ENCODE data around the gene POLD4. TPM values are rescaled to one million over a fixed set of nuclear protein-coding genes. Genes with fewer than 3 reads are reported as not detected.
A peak's percentile ranks its signal among the peaks of the same experiment; 100 is the strongest.

Gene POLD4
- total RNA-seq, 1 donor from 2014 or later: 47.0 TPM

DNA sequence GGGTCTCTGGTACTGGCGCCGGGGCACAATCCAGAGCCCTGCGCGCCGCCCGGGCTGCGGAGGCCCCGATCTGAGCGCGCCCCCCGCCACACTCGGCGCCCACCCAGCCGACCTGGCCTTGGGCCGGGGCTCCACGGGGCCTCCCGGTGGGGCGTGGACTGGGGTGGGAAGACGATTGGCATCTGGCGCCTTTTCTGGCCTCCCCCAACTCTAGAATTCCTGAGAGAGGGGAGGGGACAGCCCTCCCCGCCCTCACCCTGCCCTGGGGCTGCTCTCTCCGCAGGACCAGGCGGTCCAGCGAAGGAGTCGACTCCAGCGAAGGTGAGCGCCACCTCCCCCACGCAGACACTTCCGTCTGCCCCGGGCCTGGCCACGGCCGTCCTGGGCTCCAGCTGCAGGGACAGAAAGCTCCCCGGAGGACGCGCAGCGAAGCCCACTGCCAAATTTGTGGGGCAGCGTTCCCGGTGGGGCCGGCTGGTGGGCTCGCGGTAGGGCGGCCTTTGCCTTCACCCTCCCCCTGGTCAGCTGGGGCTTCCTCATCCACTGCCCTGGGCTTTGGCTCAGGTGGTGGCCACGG, 49.4 kb downstream of the POLD4 start:
- Histone ChIP-seq H3K9me3 (replicated peaks) (no peaks in the 10 kb centered on the region), H3K4me1 (peaks cover 37% of the 10 kb centered on the region), H3K27ac (replicated peaks) (peak overlapping the region; percentile 85), H3K36me3 (peaks cover 31% of the 10 kb centered on the region), H3K27me3 (ENCODE audit: low read depth) (no peaks in the 10 kb centered on the region), H3K4me3 (peak overlapping the region; percentile 97)
- TF ChIP-seq, protein P1, sequence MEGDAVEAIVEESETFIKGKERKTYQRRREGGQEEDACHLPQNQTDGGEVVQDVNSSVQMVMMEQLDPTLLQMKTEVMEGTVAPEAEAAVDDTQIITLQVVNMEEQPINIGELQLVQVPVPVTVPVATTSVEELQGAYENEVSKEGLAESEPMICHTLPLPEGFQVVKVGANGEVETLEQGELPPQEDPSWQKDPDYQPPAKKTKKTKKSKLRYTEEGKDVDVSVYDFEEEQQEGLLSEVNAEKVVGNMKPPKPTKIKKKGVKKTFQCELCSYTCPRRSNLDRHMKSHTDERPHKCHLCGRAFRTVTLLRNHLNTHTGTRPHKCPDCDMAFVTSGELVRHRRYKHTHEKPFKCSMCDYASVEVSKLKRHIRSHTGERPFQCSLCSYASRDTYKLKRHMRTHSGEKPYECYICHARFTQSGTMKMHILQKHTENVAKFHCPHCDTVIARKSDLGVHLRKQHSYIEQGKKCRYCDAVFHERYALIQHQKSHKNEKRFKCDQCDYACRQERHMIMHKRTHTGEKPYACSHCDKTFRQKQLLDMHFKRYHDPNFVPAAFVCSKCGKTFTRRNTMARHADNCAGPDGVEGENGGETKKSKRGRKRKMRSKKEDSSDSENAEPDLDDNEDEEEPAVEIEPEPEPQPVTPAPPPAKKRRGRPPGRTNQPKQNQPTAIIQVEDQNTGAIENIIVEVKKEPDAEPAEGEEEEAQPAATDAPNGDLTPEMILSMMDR (IDR thresholded peaks at IDR 0.05; ENCODE audit: borderline replicate concordance): no peak
- no peak for DNase-seq
- intact Hi-C loops (cut with micrococcal nuclease): no loop called here

GRCh38 chr11:67303132-67303834, 50.1 kb downstream of the POLD4 start, which contains the start of gene SSH3:
TSS of gene SSH3 (plus strand) at chr11:67303530. CDS start at chr11:67303626, 96 bp downstream.
- intact Hi-C loops (cut with micrococcal nuclease): no loop called here
- Histone ChIP-seq H3K4me3 (peak within 1 kb of the TSS; percentile 97), H3K4me1 (peaks cover 37% of the 10 kb centered on the region), H3K9me3 (replicated peaks) (no peaks in the 10 kb centered on the region), H3K36me3 (peaks cover 36% of the 10 kb centered on the region), H3K27ac (replicated peaks) (peak within 1 kb of the TSS; percentile 85), H3K27me3 (ENCODE audit: low read depth) (no peaks in the 10 kb centered on the region)
- TF ChIP-seq, protein P1 (IDR thresholded peaks at IDR 0.05; ENCODE audit: borderline replicate concordance): no peak
- DNase-seq: peak; percentile 83

DNA sequence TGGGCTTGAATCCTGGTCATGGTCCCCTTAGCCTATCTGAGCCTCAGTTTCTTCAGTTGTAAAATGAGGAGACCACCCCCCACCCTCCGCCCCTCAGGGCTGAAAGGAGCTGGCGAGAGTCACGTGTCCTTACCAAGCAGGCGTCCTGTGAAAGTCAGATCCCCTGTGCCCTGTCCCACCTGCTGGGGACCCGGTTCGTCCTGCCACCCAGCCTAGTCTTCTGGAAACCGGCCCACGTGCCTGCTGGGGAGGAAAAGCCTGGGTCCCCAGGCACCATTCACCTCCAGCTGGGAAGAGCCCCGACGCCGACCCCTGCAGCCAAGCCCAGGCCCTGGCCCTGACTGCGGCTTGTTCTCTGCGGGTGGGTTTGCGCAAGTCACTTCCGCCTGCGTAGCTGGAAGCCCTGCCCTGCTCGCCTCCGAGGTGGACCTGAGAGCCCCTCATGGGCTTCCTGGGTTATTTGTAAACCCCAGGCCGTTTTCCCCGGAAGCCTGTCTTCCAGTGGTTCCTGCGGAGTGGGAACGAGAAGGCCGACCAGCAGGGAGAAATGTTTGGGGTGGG, 50.7 kb downstream of the POLD4 start:
- intact Hi-C loops (cut with micrococcal nuclease): no loop called here
- TF ChIP-seq, protein P1 (IDR thresholded peaks at IDR 0.05; ENCODE audit: borderline replicate concordance): no peak
- Histone ChIP-seq H3K9me3 (replicated peaks) (no peaks in the 10 kb centered on the region), H3K27ac (replicated peaks) (peak overlapping the region; percentile 85), H3K4me1 (peaks cover 37% of the 10 kb centered on the region), H3K4me3 (peak overlapping the region; percentile 97), H3K36me3 (peaks cover 36% of the 10 kb centered on the region), H3K27me3 (ENCODE audit: low read depth) (no peaks in the 10 kb centered on the region)
- no peak for DNase-seq

DNA sequence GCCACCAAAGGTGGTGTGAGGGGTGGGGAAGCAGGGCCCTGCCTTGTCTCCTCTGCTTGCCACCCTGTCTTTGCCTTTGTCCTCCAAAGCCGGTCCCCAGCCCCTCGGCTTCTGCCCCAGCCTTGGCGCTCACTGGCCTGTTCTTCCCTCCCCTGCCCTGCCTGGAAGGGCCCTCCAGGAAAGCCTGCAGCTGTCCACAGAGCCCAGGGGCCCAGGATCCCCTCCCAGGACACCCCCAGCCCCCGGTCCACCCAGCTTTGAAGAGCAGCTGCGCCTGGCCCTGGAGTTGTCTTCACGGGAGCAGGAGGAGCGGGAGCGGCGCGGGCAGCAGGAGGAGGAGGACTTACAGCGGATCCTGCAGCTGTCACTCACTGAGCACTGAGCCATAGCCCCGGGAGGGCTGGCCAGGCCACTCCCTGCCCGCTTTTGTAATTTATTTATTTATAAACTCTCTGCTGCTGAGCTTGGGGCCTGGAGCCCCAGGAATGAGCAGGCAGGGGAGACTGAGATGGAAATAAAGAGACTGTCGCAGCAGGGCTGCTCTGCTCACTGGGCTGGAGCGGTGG, 51.3 kb downstream of the POLD4 start:
- TF ChIP-seq, protein P1 (IDR thresholded peaks at IDR 0.05; ENCODE audit: borderline replicate concordance): no peak
- H3K27me3 ChIP-seq (ENCODE audit: low read depth): no peaks in the 10 kb centered on the region
- H3K9me3 ChIP-seq (replicated peaks): no peaks in the 10 kb centered on the region
- intact Hi-C loops (cut with micrococcal nuclease): no loop called here
- peaks cover 37% of the 10 kb centered on the region for H3K36me3 ChIP-seq
- H3K4me1 ChIP-seq: peaks cover 37% of the 10 kb centered on the region
- DNase-seq: peak; percentile 64
- peak overlapping the region; percentile 97 for H3K4me3 ChIP-seq
- peak overlapping the region; percentile 85 for H3K27ac ChIP-seq (replicated peaks)

- Histone ChIP-seq H3K4me1 (peaks cover 37% of the 10 kb centered on the region), H3K9me3 (replicated peaks) (no peaks in the 10 kb centered on the region), H3K27me3 (ENCODE audit: low read depth) (no peaks in the 10 kb centered on the region), H3K36me3 (peaks cover 43% of the 10 kb centered on the region), H3K4me3 (peak overlapping the region; percentile 97), H3K27ac (replicated peaks) (peak overlapping the region; percentile 85)
- intact Hi-C loops (cut with micrococcal nuclease): no loop called here
- TF ChIP-seq, protein P1 (IDR thresholded peaks at IDR 0.05; ENCODE audit: borderline replicate concordance): no peak
- no peak for DNase-seq
Measured at GRCh38 chr11:67301313-67301921, 51.9 kb downstream of the POLD4 start.

All from left ventricle myocardium inferior (tissue), 1 donor.